GM12878 (cell line): Measurements from ENCODE around the gene UBE3C. TPM values are rescaled to one million over a fixed set of nuclear protein-coding genes. Genes with fewer than 3 reads are reported as not detected.

Source experiments
- ATAC-seq: fragments of 200-7000 bp; cut with Tn5 transposase; 3 replicates; pipeline ENCODE4 v1.9.1; 2020; ENCODE audit warnings: mild to moderate bottlenecking, moderate library complexity
- BruUV-seq: library from RNA; stranded (reverse); fragments of 400-500 nt; replicated peaks from 2 replicates; lab custom pipeline; 2021; lab: Mats Ljungman, UMichigan
- CTCF ChIA-PET: fragments of 300-600 bp; sonication (Branson Sonifier 250); formaldehyde crosslinking; extraction: SDS; loops from one replicate; lab custom pipeline; 2021; ENCODE audit warnings: inconsistent platforms; lab: Yijun Ruan, JAX
- POLR2A ChIA-PET: fragments of 350-600 bp; formaldehyde crosslinking; extraction: SDS; loops from one replicate; lab custom pipeline; 2021; ENCODE audit warnings: inconsistent platforms; lab: Charles Lee
- RAD21 ChIA-PET: fragments of 300-600 bp; sonication (Branson Sonifier 250); formaldehyde crosslinking; loops from one replicate; lab custom pipeline; 2023; ENCODE audit warnings: antibody characterized with exemption; ENCODE audit not compliant: unreplicated experiment; lab: Charles Lee
- SMC1A ChIA-PET: fragments of 300-600 bp; sonication (Branson Sonifier 250); formaldehyde crosslinking; loops from one replicate; lab custom pipeline; 2023; ENCODE audit not compliant: unreplicated experiment, uncharacterized antibody; lab: Charles Lee
- DNase-seq: peaks from one replicate; pipeline ENCODE4 v3.0.0-alpha.2; 2011; ENCODE audit warnings: low read depth, low spot score
- FAIRE-seq: peaks from 3 replicates; lab custom pipeline; 2011; peaks lifted over from hg19 to GRCh38; lab: Jason Lieb, UNC
- H2AFZ ChIP-seq: 2 replicates; pipeline ENCODE4 v1.6.0; 2011; ENCODE audit warnings: low read depth, low read length, control low read depth; ENCODE audit not compliant: control insufficient read depth
- H3K27ac ChIP-seq: 2 replicates; pipeline ENCODE4 v1.5.1; 2011; ENCODE audit warnings: control low read depth; ENCODE audit not compliant: control insufficient read depth, insufficient read depth
- H3K27me3 ChIP-seq, 2 experiments: replicated peaks in 1 of 2; 2 replicates each; pipeline versions ENCODE4 v1.6.0 to v1.6.1; 2011; ENCODE audit warnings: low read length in 1 of 2; ENCODE audit not compliant: control insufficient read depth in 2 of 2, insufficient read depth in 2 of 2
- H3K36me3 ChIP-seq, 2 experiments: 2 replicates each; pipeline ENCODE4 v1.5.1; 2011; ENCODE audit warnings: low read length in 1 of 2; ENCODE audit not compliant: control insufficient read depth in 2 of 2, insufficient read depth in 2 of 2
- H3K4me1 ChIP-seq: 2 replicates; pipeline ENCODE4 v1.6.1; 2011; ENCODE audit warnings: mild to moderate bottlenecking, low read length, moderate library complexity, mixed read lengths; ENCODE audit not compliant: control insufficient read depth, insufficient read depth
- H3K4me2 ChIP-seq: 2 replicates; pipeline ENCODE4 v1.6.0; 2011; ENCODE audit warnings: control low read depth; ENCODE audit not compliant: control insufficient read depth, insufficient read depth
- H3K4me3 ChIP-seq: fragments of 200-600 bp; sonication (generic); 2 replicates; pipeline ENCODE4 v1.5.1; 2016
- H3K79me2 ChIP-seq: 2 replicates; pipeline ENCODE4 v1.6.0; 2011; ENCODE audit warnings: low read length; ENCODE audit not compliant: control insufficient read depth, insufficient read depth
- H3K9ac ChIP-seq: 2 replicates; pipeline ENCODE4 v1.8.0; 2011; ENCODE audit warnings: low read length, control low read depth, mixed read lengths; ENCODE audit not compliant: control insufficient read depth, insufficient read depth
- H3K9me3 ChIP-seq: replicated peaks from 3 replicates; pipeline ENCODE4 v1.5.1; 2011; ENCODE audit warnings: mild to moderate bottlenecking, low read length; ENCODE audit not compliant: control insufficient read depth, insufficient read depth
- H4K20me1 ChIP-seq: 2 replicates; pipeline ENCODE4 v1.6.0; 2011; ENCODE audit not compliant: control insufficient read depth, insufficient read depth
- CBX5 ChIP-seq: sonication (generic); IDR thresholded peaks from 2 replicates; pipeline ENCODE4 v1.6.1; 2016; ENCODE audit warnings: low read depth, moderate library complexity, mild to moderate bottlenecking, inconsistent platforms
- ETV6 ChIP-seq, 2 experiments: fragments of 450-650 bp in 1 of 2; IDR thresholded peaks in 1 of 2; conservative IDR thresholded peaks in 1 of 2; 2 replicates each; pipeline ENCODE4 v1.6.1; 2014; ENCODE audit warnings: antibody characterized with exemption in 1 of 2, borderline replicate concordance in 1 of 2, low read depth in 1 of 2, mild to moderate bottlenecking in 1 of 2, moderate library complexity in 1 of 2
- GATAD2B ChIP-seq: fragments of 450-650 bp; conservative IDR thresholded peaks from 2 replicates; pipeline ENCODE4 v1.6.1; 2017; ENCODE audit warnings: low read depth, mild to moderate bottlenecking, moderate library complexity
- JUND ChIP-seq: IDR thresholded peaks from 2 replicates; pipeline ENCODE4 v1.6.1; 2012; ENCODE audit warnings: low read depth, mild to moderate bottlenecking, low read length, improper control_type of control experiment, moderate library complexity
- KAT2A ChIP-seq: conservative IDR thresholded peaks from 2 replicates; pipeline ENCODE4 v1.6.1; 2011; ENCODE audit warnings: low read depth, low read length; ENCODE audit not compliant: control insufficient read depth
- MTA2 ChIP-seq: fragments of 450-650 bp; IDR thresholded peaks from 2 replicates; pipeline ENCODE4 v1.6.1; 2016; ENCODE audit warnings: low read depth, mild to moderate bottlenecking, moderate library complexity
- RB1 ChIP-seq: fragments of 450-650 bp; formaldehyde crosslinking; IDR thresholded peaks from 2 replicates; pipeline ENCODE4 v1.6.1; 2017; ENCODE audit warnings: mild to moderate bottlenecking, borderline replicate concordance
- RBBP5 ChIP-seq: fragments of 200-600 bp; sonication (generic); conservative IDR thresholded peaks from 2 replicates; pipeline ENCODE4 v1.6.1; 2016
- RELA ChIP-seq: fragments of 450-650 bp; IDR thresholded peaks from 2 replicates; pipeline ENCODE4 v1.8.0; 2014; ENCODE audit warnings: borderline replicate concordance; ENCODE audit not compliant: partially characterized antibody
- ZNF217 ChIP-seq: fragments of 450-650 bp; IDR thresholded peaks from 2 replicates; pipeline ENCODE4 v1.6.1; 2017; ENCODE audit warnings: antibody characterized with exemption, mild to moderate bottlenecking
- ZNF274 ChIP-seq: IDR thresholded peaks from one replicate; pipeline ENCODE4 v1.8.0; 2011; ENCODE audit not compliant: insufficient read length, insufficient read depth
- ZNF622 ChIP-seq: fragments of 450-650 bp; IDR thresholded peaks from 2 replicates; pipeline ENCODE4 v1.6.1; 2017; ENCODE audit warnings: mild to moderate bottlenecking, inconsistent platforms
- WGBS: methylation state at CpG from one replicate; pipeline ENCODE4 v1.1.6; 2016; ENCODE audit warnings: low lambda C conversion rate; ENCODE audit not compliant: insufficient replicate concordance, insufficient coverage; ENCODE audit errors: missing lambda C conversion rate; 5-methylcytosine and 5-hydroxymethylcytosine counted together
- in situ Hi-C: fragments of 300-500 bp; cut with MboI; formaldehyde crosslinking; loops from 9 replicates; pipeline ENCODE4 v1.14.3; 2018; ENCODE audit warnings: mixed read lengths
- intact Hi-C: fragments of 100-400 bp; cut with micrococcal nuclease; formaldehyde crosslinking; loops from one replicate; pipeline ENCODE4 v1.14.2; 2022; ENCODE audit not compliant: unreplicated experiment
- polyA plus RNA-seq, 11 experiments: library from polyadenylated mRNA; depleted of rRNA in 4 of 11; unstranded in 6 of 11; stranded (reverse) in 5 of 11; fragments of >200 nt; fragmentation: Nextera tagmentation in 4 of 11; fragmentation: Illumina TruSeq in 1 of 11; extraction: Ambion mirVana in 4 of 11; extraction: Trizol in 1 of 11; gene quantifications; 1 replicate in 1 of 11; 2 replicates in 10 of 11; pipeline versions ENCODE4 v1.2.1 to v1.2.3, GENCODE V29; 2011 to 2016; ENCODE audit warnings: inconsistent platforms in 2 of 11, missing spikeins in 2 of 11, low read depth in 1 of 11
- total RNA-seq, 4 experiments: library from RNA; depleted of rRNA in 3 of 4; stranded (reverse); fragments of >200 nt in 3 of 4; fragmentation: Illumina TruSeq in 1 of 4; extraction: Trizol in 1 of 4; gene quantifications; 2 replicates each; pipeline versions ENCODE4 v1.2.1 to v1.2.3, GENCODE V29; 2013 to 2021
- TF ChIP-seq, protein P1 (sequence below): fragments of 450-650 bp; IDR thresholded peaks from 2 replicates; pipeline ENCODE4 v1.6.1; 2017; ENCODE audit warnings: mild to moderate bottlenecking, moderate library complexity

UBE3C gene
- total and polyA plus RNA-seq, 10 of the 15 experiments (the other 5 are each of a cell fraction or from before 2014, with no cell fraction given): 7.9 to 65.9 (median 45.2) TPM

DNA sequence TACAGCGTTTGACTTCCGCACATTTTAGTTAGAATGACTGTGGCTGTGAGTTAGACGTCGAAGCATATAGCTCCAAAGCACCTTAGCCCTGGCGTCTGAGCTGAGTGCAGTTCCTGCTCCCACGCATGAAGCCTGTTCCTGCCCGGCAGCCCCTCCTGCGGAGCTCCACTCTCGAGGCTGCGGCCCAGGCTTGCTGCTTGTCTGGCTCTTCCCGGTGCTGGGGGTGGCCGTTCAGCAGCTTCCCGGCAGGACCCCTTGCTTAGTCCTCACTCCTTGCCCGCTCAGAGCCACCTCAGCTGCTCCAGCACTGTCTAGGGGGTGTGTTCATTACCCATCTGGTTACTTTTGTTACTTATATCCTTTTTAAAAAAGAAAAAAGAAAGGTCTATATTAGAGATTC is 109.9 kb downstream of the UBE3C start:
- POLR2A ChIA-PET: no interaction called here

More for the DNA sequence above, 109.9 kb downstream of the UBE3C start:
- 97% methylated on average over 14 of the region's 14 CpGs for WGBS
- Histone ChIP-seq H2AFZ (no peak overlapping the region), H3K36me3 (peaks cover under 1 to 3% of the 10 kb centered on the region in 2 experiments; a peak in 2 of 4 replicates), H4K20me1 (no peaks in the 10 kb centered on the region), H3K27me3 (no peaks in the 10 kb centered on the region), H3K4me1 (no peaks in the 10 kb centered on the region), H3K9me3 (no peaks in the 10 kb centered on the region), H3K4me3 (no peak overlapping the region), H3K79me2 (no peaks in the 10 kb centered on the region), H3K4me2 (no peak overlapping the region), H3K27ac (no peak overlapping the region), H3K9ac (no peak overlapping the region)
- DNase-seq (no peak), FAIRE-seq (no peak), ATAC-seq (no peak)
- ChIA-PET SMC1A (interaction anchor here (1.8 to 2.0 kb wide), 2 partner anchors 11 to 279 kb away, joined by 5 to 6 read pairs; no protein-coding TSS in a partner anchor), CTCF (interaction anchor here (0.9 to 4.3 kb wide), 7 partner anchors 10 to 279 kb away, joined by 3 to 28 read pairs (median 4); no protein-coding TSS in a partner anchor), RAD21 (no interaction called here)
- in situ Hi-C loops: no loop called here
- BruUV-seq: no TSS peak
- intact Hi-C loops: no loop called here
- TF ChIP-seq ETV6 (conservative IDR thresholded peaks at IDR 0.05 in 1 of 2, IDR thresholded peaks at IDR 0.05 in 1 of 2; ENCODE audit: borderline replicate concordance in 1 of 2, low read depth in 1 of 2) (no peak), RELA (no peak), RB1 (no peak), RBBP5 (no peak), ZNF274 (no peak), ZNF217 (no peak), JUND (no peak), ZNF622 (no peak), GATAD2B (no peak), MTA2 (no peak), KAT2A (no peak), CBX5 (no peak)
- TF ChIP-seq, protein P1, sequence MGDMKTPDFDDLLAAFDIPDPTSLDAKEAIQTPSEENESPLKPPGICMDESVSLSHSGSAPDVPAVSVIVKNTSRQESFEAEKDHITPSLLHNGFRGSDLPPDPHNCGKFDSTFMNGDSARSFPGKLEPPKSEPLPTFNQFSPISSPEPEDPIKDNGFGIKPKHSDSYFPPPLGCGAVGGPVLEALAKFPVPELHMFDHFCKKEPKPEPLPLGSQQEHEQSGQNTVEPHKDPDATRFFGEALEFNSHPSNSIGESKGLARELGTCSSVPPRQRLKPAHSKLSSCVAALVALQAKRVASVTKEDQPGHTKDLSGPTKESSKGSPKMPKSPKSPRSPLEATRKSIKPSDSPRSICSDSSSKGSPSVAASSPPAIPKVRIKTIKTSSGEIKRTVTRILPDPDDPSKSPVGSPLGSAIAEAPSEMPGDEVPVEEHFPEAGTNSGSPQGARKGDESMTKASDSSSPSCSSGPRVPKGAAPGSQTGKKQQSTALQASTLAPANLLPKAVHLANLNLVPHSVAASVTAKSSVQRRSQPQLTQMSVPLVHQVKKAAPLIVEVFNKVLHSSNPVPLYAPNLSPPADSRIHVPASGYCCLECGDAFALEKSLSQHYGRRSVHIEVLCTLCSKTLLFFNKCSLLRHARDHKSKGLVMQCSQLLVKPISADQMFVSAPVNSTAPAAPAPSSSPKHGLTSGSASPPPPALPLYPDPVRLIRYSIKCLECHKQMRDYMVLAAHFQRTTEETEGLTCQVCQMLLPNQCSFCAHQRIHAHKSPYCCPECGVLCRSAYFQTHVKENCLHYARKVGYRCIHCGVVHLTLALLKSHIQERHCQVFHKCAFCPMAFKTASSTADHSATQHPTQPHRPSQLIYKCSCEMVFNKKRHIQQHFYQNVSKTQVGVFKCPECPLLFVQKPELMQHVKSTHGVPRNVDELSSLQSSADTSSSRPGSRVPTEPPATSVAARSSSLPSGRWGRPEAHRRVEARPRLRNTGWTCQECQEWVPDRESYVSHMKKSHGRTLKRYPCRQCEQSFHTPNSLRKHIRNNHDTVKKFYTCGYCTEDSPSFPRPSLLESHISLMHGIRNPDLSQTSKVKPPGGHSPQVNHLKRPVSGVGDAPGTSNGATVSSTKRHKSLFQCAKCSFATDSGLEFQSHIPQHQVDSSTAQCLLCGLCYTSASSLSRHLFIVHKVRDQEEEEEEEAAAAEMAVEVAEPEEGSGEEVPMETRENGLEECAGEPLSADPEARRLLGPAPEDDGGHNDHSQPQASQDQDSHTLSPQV: no peak
